HK-2 (cell line): ENCODE data around the gene ANAPC10.
"Not testable (repeated sequence)": the region's sequence is repeated elsewhere in the genome, so short reads cannot be mapped to it uniquely, and the experiment has no call there.

Experiments used
- DNase-seq: peaks from one replicate; pipeline ENCODE4 v3.0.0-alpha.2; 2018; ENCODE audit not compliant: unreplicated experiment

ANAPC10 gene

GRCh38 chr4:145097821-145098674, at the start of gene ANAPC10, which contains the start of gene ABCE1:
ANAPC10 (minus strand) TSS chr4:145098196; CDS start chr4:145096099, 2,097 bp downstream.
ABCE1 (plus strand) TSS chr4:145098311; CDS start chr4:145104413, 6,102 bp downstream.
- DNase-seq = peak; percentile 93

DNA sequence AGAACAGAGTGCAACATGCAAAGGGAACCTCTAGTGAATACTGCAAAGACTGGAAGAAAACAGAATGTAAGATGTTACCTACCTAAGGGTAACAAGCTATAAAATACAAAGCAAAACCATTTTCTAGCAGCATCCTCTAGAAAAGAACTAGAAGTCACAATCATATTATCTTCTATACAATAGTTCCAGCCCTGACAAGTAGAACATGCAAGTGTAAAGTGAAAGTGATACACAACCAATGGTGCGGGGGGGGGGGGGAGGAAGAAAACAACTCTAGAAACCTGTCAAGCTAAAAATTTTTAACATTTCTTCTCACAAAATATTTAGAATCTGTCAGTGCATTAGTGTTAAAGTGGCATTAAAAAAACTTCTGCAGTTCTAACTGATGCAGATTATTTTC, 38.2 kb upstream of the ANAPC10 start:
- not testable (repeated sequence) for DNase-seq

GRCh38 chr4:145132511-145133098, 34.6 kb upstream of the ANAPC10 start:
- no peak for DNase-seq

DNA sequence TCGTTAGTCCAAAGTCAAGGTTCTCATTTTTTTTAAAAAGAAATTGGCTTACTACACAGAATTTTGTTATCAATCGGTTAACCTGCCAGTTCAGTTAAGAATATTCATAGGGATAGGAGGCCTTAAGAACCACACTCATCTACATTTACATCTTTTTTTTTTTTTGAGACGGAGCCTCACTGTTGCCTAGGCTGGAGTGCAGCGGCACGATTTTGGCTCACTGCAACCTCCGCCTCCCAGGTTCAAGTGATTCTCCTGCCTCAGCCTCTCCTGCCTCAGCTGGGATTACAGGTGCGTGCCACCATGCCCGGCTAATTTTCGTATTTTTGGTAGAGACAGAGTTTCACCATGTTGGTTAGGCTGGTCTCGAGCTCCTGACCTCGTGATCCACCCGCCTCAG, 33.9 kb upstream of the ANAPC10 start:
- DNase-seq = no peak

DNA sequence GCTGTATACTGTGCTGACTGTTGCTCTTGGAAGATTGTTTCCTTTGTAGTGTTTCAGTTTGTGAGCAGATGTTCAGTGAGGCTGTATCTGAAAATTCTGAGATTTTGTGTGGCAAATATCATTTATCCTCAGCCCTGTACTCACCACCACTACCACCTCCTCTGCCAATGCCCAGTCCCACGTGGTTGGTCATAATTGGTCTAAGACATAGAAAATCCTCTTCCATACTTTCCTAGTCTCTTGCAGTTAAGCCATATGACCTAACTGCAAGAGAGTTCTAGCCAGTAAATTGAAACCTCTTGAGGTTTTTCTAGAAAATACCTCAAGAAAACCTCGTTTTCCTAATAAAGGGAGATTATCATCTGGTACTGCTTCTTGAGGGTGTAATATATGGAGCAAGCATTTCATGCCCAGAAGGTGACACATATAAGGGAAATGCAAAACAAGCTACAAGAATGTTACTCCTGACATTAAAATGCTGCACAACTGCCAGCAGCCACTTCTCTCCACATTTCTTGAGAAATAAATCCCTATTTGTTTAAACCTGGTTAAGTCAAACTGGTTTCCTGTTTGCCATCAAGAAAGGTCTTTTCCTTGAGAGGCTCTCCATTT, 32.9 kb upstream of the ANAPC10 start:
- DNase-seq = no peak

DNA sequence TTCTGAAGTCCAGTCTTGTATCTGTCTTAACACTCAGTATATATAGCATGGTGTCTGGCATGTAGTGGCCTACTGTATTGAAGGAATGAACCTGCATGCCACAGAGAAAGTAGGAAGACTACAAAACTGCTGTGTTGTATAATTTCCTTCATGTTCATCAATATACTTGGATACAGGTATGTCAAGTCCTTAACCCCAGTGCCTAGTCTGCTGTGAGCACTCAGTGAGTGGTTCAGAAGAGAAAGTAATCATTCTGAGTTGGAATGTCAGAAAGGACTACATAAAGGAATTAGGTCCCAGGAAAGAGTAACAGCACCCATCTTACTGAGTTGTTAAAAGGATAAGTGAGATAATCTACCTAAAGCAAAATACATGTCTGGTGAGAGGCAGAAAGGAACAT, 32.1 kb upstream of the ANAPC10 start:
- no peak for DNase-seq

GRCh38 chr4:145125396-145125795, 27.4 kb upstream of the ANAPC10 start:
- DNase-seq = no peak

DNA sequence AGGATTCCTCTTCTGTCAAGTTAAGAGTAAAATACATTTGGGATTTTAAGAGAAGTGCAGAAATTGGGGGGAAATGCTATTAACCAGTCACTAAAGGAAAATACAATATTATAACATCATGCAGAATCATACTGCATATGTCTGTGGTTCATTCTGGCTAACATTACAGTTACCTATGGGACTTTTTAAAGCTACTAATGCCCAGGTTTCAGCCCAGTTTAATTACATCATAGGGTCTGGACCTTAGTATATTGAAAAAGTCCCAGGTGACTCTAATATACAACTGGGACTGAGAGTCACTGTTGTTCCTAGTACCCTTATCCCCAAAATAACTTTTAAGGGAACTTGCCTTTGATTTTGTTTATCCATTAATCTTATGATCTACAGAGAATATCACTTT, 10.1 kb upstream of the ANAPC10 start:
- DNase-seq = no peak

- no peak for DNase-seq
Observed at GRCh38 chr4:145107126-145107525, 9.1 kb upstream of the ANAPC10 start.

GRCh38 chr4:145103496-145103895, 5.5 kb upstream of the ANAPC10 start:
- DNase-seq = no peak

- no peak for DNase-seq
Observed at GRCh38 chr4:145102619-145103018, 4.6 kb upstream of the ANAPC10 start.

DNA sequence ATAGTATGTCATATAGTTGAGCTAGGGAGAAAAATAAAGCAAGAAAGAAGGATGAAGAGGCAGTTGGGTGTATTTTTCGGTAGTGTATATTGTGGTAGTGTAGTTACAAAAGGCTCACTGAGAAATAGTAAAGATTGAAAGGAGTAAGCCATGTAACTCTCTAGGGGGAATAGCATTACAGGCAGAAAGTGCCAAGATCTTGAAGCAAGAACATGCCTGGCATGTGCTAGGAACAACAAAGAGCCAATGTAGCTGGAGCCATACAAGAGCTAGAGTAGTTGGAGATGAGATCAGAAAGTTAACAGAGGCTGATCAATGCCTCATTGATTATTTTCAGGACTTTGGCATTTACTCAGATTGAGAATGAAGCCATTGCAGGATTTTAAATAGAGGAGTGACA, 3.1 kb upstream of the ANAPC10 start:
- no peak for DNase-seq

- no peak for DNase-seq
Observed at GRCh38 chr4:145099653-145100052, 1.7 kb upstream of the ANAPC10 start.

DNA sequence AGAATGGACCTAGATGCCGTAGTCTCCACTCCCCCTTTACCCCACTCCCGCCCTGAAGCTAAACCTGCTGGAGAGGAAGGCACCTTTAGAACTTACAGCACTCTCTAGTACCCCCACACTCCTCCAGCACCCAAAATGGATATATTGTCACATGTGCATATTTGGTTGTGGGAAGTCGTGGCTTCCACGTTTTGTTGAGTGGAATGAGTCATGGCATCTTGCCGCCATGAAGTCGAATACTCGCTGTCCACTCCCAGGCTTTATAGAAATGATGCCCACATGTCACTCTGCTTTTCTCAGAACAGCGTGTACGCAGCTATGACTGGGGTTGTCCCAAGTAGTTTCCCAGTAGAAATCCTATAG, 660 bp upstream of the ANAPC10 start:
- peak; percentile 51 for DNase-seq

- no peak for DNase-seq
Observed at GRCh38 chr4:145097331-145097820, 620 bp downstream of the ANAPC10 start.

- no peak for DNase-seq
Observed at GRCh38 chr4:145093638-145094037, 4.4 kb downstream of the ANAPC10 start.

- no peak for DNase-seq
Observed at GRCh38 chr4:145090380-145090779, 7.6 kb downstream of the ANAPC10 start.

GRCh38 chr4:145083891-145084605, 13.9 kb downstream of the ANAPC10 start:
- peak; percentile 24 for DNase-seq

DNA sequence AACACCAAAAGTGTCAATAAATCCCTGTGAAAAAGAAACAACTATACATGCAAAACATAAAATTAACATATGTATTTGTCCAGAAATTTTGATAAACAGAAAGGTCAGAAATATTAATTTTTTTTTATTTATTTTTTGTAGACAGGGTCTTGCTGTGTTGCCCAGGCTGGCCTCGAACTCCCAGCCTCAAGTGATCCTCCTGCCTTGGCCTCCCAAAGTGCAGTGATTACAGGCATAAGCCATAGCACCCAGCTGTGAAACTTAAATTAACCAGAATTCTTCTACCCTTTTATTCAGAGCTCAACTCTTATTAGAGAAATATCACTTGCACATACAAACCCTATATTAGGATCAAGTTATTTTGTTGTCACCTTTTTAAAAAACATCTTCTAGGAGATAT, 16.2 kb downstream of the ANAPC10 start:
- DNase-seq = no peak

- no peak for DNase-seq
Observed at GRCh38 chr4:145076469-145076855, 21.5 kb downstream of the ANAPC10 start.

DNA sequence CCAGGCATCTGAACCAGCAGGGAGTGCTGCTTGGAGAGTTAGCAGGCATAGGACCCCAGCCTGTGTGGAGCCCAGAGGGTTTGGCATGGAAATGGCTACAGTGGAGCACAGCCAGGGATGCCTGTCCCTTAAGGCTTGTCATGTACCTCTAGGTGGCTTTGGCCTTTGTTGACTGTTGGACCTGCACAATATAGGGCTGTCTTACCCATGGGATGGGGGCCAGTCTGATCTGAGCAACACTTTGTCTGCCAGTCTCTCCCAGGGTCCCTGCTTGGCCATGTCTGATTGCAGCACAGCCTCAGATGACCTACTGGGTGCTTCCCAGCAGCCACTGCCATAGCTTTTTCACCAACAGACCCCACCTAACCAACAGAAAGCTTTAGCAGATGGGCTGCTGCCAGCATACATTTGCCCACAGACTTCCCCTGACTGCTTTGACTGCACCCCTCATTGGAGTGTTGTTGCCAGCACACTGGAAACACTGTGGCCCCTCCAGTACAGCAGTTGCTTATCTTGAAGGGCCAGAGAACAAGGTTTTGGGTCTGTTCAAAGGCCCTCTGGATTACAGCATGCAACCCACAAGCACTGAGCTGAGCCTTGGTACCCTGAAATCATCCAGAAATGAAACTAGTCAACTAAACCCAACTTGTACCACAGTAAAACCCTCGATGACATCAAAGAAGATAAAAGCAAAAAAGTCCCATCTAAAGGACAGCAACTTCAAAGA, 22.1 kb downstream of the ANAPC10 start:
- DNase-seq = no peak
